T-helper 2 cell (primary cell): ENCODE data around the gene IMPA2.
"Not testable (repeated sequence)": the region's sequence is repeated elsewhere in the genome, so short reads cannot be mapped to it uniquely, and the experiment has no call there.

Source experiments
- DNase-seq, 5 experiments: peaks; one replicate each; pipeline versions ENCODE4 v3.0.0 to v3.0.0-alpha.2; 2012 to 2022

Gene IMPA2

GRCh38 chr18:12030670-12031069, 49.4 kb downstream of the IMPA2 start:
- no peak for DNase-seq

GRCh38 chr18:12031181-12031580, 49.9 kb downstream of the IMPA2 start:
- DNase-seq: no peak

DNA sequence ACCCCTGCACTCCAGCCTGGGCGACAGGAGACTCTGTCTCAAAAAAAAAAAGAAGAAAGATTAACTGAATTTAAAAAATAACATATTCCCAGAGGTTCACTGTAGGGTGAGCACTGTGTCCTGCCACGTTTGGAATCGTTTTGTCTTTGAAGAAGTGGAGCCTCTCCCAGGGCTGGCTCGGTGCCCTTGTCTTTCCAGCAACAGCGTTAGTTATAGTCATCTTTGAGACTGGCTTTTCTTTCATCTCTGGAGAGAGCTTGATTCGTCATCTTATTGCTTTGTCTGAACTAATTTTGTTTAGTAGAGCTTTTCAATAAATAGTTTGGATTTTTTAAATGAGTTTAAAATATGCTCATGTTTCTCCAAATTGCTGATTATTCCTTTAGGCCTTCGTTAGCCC, 50.5 kb downstream of the IMPA2 start:
- no peak for DNase-seq

GRCh38 chr18:12032786-12033642, 51.7 kb downstream of the IMPA2 start:
- no peak for DNase-seq

DNA sequence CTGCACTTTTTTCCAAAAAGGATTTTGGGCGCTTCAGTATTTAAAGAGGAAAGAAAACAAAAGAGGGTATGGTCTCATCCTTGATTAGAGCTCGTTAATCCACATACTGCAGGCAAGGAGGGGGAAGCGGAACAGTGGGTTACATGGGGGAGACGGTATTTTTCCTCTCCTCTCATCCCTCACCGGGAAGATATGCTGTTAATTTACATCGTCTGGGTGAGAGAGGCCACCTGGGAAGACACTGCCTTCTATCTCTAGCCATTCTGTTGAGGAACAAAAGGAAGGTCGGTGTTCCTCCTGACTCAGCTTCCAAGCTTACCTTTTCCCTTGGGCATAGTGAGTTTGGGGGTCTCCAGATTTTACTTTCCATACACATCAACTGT, 52.3 kb downstream of the IMPA2 start:
- DNase-seq: no peak

- no peak for DNase-seq
These were observed 53.2 kb downstream of the IMPA2 start for GRCh38 chr18:12034241-12035100.

DNA sequence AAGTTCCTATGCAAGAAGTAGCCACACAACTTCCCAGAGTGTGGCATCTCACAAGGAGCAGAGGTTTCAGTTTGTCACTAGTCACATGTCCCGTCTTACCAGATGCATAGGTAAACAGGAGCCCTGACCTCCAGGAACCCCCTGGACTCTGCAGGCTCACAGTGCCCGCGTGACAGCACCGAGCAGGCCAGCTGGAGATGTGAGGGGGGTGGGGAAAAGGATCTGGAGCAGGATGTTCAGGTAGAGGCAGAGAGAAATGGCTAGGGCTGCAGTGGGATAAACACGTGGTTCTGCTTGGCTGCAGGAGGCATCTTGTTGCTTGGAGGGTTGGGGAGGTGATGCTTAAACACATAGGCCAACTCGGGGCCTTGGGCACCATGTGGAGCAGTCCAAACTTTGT, 54.2 kb downstream of the IMPA2 start:
- no peak for DNase-seq

GRCh38 chr18:12036201-12036751, 55.0 kb downstream of the IMPA2 start:
- no peak for DNase-seq

DNA sequence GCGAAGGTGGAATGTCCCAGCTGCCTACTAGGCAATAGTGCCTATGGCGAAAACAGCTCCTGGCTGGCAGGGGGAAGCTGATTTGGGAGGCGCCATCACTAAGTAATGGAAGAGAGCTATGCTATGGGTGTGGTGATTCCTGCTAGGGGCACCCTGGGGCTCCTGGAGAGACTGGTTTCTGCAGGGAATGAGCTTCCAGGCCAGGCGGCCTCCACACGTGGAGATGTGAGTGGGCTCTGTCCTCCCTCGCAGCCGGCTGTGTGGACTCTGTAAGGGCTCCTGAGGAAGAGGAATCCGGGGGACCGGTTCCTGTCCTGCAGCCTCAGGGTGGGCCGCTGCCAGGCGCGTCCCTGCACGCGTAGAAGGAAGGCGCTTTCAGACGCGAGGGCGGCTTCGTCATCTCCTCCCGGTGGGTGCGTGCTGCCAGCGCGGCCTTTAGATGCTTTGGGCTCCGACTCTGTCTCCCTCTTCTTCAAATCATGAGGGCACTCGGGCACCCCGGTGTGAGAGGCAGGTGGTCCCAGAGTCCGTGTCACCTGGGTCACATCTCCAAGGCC, 56.9 kb downstream of the IMPA2 start:
- peak in 1 of 5 experiments; percentile 43 for DNase-seq

GRCh38 chr18:12038639-12039539, 57.6 kb downstream of the IMPA2 start:
- peak; percentile 45 to 67 (median 60) for DNase-seq

GRCh38 chr18:12039540-12039930, 58.2 kb downstream of the IMPA2 start:
- not testable (repeated sequence) for DNase-seq

- DNase-seq: peak in 1 of 5 experiments; percentile 24
These were observed 60.3 kb downstream of the IMPA2 start for GRCh38 chr18:12041561-12041960.

DNA sequence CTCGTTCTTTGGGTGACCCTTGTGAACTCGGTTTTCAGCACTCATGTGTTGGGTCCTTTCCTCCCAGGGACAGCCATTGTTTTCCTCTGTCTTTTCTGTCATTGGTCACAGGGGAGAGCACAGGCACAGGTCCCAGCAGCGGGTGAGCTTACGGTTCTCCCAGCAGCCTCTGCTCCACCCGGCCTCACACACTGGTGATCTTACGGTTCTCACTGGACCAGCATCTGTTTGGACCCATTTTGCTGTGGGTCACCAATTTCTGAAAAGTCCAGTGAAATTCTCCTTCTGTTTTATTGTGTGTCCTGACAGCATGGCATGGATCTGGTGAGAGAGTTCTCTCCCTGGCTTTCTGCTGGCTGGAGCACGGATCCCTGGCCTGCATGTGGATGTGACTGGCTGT, 62.5 kb downstream of the IMPA2 start:
- DNase-seq: no peak

- DNase-seq: no peak
These were observed 63.3 kb downstream of the IMPA2 start for GRCh38 chr18:12044591-12044990.

DNA sequence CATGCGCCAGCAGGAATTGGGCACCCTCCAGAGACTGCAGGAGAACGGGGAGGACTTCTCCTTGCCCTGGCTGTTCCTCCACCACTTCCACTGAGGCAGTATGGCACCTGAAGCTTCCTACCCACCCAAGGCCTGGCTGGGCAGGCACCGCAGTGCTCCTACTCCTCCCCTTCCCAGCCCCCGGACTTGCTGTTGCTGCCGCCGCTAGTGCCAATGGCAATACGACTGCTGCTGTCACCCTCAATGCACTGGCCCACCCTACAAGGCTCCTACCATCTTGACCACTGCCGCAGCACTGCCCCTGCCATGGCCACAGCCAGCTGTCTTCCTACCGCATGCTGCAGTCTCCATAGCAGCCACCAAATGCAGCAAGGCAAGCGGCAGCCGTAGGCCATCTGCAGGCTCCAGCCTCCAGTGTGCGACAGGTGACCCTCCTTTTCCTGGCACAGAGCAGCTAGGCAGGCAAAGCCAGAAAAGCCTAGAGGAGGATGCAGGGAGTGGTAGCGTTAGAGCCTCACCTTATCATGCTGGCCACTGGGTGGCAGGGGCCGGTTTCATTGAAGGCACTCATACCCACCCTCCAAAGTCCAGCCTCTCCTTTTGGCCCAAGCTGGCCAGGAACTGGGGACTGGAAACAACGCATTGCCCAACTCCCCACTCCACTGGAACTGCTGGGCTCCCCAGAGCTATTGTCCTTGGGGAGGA, 64.9 kb downstream of the IMPA2 start:
- DNase-seq: no peak

DNA sequence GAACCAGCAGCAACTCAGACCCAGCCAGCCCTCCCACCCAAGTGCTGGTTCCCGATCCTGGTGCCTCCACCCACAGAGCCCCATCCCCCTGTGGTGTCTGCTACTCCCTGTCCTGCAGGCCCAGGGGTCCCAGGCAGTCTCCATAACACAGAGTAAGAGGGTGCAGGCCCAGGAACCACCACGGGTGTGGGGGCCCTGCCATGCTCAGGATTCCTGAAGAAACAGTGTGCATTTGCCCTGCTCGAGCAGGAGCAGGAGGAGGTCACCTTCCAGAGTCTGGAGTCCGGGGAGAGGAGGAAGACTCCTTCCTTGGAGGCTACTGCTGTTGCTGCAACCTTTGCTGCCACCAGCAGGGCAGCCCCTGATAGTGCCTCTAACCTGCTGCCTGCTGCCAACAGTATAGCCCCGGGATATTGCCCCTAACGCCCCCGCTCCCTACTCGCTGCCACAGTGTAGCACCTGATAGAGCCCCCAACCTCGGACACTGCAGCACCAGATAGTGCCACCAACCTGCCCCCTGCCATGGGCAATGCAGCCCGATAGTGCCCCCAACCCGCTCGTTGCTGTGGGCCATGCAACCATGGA, 65.5 kb downstream of the IMPA2 start:
- DNase-seq: no peak

DNA sequence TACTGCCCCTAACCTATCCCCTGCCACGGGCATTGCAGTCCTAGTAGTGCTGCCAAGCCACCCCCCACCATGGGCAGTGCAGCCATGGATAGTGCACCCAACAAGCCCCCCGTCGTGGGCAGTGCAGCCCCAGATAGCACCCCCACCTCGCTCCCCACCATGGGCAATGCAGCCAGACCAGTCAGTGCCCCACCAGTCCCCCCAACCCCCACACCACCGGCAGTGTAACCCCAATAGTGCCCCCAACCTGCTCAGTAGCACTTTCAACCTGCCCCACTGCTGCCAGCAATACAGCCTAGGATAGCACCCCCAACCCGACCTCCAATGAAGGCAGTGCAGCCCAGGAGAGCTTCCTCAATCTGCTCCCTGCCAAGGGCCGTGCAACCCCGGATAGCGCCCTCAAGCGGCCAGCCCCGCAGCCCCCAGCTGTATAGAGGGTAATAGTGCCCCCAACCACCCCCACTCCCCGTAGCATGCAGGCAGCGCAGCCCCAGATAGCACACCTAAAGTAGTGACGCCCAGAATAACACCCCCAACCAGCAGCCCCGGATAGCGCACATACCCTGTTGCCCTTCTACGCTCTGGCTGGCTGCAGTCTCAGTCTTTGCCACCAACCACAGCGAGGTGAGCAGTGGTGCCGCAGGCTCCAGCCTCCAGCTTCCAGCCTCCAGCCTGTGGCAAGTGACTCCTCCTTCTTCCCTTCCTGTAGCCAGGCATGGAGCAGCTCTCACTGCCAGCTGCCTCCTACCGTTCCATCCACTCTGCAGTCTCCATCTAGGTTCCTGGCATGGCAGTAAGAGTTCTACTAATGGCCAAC, 66.9 kb downstream of the IMPA2 start:
- no peak for DNase-seq

DNA sequence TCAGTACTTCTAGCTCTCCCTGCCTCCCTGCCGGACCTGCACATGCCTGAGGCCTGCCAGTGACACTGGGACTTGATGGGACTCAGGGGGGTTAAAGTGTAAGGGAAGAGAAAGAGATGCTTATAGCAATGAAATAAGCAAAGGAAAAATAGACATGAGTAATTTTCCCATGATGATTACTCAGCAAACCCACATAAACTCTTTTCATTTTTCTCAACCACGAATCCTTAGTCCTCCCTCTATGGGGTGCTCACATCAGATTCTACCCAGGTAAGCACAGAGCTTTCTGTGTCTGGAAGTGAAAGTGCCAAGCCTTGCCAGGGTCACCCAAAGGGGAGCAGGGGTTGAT, 67.5 kb downstream of the IMPA2 start:
- DNase-seq: no peak

GRCh38 chr18:12049978-12050811, 68.9 kb downstream of the IMPA2 start:
- DNase-seq: no peak
